Fibroblast of the aortic adventitia (primary cell): ENCODE measurements around the gene ZCCHC14. TPM values are rescaled to one million over a fixed set of nuclear protein-coding genes. Genes with fewer than 3 reads are reported as not detected.

Experiments used
- DNase-seq: peaks from one replicate; pipeline ENCODE4 v3.0.0-alpha.2; 2010; ENCODE audit warnings: low read depth
- H3K4me3 ChIP-seq: 2 replicates; pipeline ENCODE4 v1.5.1; 2011; ENCODE audit warnings: low read depth, mild to moderate bottlenecking, control low read depth, low read length, moderate library complexity
- total RNA-seq: library from RNA; depleted of rRNA; stranded (reverse); fragments of >200 nt; gene quantifications from 2 replicates; pipeline ENCODE4 v1.2.3, GENCODE V29; 2012; ENCODE audit warnings: low replicate concordance
- TF ChIP-seq, protein P1 (sequence below): IDR thresholded peaks from 2 replicates; pipeline ENCODE4 v1.5.1; 2011; ENCODE audit warnings: mild to moderate bottlenecking, low read length, control low read depth, inconsistent platforms; ENCODE audit not compliant: insufficient read depth

ZCCHC14 gene
- total RNA-seq, 1 donor = 24.5 TPM

- TF ChIP-seq, protein P1, sequence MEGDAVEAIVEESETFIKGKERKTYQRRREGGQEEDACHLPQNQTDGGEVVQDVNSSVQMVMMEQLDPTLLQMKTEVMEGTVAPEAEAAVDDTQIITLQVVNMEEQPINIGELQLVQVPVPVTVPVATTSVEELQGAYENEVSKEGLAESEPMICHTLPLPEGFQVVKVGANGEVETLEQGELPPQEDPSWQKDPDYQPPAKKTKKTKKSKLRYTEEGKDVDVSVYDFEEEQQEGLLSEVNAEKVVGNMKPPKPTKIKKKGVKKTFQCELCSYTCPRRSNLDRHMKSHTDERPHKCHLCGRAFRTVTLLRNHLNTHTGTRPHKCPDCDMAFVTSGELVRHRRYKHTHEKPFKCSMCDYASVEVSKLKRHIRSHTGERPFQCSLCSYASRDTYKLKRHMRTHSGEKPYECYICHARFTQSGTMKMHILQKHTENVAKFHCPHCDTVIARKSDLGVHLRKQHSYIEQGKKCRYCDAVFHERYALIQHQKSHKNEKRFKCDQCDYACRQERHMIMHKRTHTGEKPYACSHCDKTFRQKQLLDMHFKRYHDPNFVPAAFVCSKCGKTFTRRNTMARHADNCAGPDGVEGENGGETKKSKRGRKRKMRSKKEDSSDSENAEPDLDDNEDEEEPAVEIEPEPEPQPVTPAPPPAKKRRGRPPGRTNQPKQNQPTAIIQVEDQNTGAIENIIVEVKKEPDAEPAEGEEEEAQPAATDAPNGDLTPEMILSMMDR = no peak
- DNase-seq = no peak
- no peak overlapping the region for H3K4me3 ChIP-seq
These were observed 18.2 kb downstream of the ZCCHC14 start for GRCh38 chr16:87474566-87474996.

- TF ChIP-seq, protein P1 = no peak
- H3K4me3 ChIP-seq = no peak overlapping the region
- DNase-seq = no peak
These were observed 18.8 kb downstream of the ZCCHC14 start for GRCh38 chr16:87474017-87474416.

GRCh38 chr16:87472935-87473334, 19.9 kb downstream of the ZCCHC14 start:
- TF ChIP-seq, protein P1 = no peak
- DNase-seq = no peak
- H3K4me3 ChIP-seq = no peak overlapping the region

DNA sequence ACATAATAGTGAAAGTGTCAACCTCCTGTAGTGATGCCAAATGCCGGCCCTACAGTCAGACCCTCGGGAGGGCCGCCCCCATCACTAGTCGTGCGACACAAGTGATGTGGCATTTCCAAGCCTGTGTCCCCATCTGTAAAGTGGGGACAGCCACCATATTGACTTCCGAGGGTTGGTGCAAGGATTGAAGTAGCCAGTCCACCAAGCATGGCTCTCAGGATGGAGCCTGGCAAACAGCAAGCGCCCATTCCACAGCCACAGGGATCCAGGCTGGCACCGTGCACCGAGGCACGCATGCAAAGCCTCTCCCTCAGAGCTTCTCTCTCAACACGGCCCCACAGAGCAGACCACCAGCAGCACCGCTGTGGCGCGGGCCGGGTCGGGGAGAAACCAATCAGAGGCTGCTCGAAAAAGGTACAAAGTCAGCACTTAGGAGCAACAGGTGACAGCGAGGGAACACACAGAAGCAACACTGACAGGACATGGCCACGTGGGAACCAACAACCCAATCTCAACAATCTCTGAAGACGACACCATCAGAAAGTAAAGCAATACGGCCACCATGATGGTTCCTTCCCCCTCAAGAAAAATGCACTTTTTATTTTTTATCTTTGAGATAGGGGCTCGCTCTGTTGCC, 20.6 kb downstream of the ZCCHC14 start:
- TF ChIP-seq, protein P1 = no peak
- no peak overlapping the region for H3K4me3 ChIP-seq
- no peak for DNase-seq

DNA sequence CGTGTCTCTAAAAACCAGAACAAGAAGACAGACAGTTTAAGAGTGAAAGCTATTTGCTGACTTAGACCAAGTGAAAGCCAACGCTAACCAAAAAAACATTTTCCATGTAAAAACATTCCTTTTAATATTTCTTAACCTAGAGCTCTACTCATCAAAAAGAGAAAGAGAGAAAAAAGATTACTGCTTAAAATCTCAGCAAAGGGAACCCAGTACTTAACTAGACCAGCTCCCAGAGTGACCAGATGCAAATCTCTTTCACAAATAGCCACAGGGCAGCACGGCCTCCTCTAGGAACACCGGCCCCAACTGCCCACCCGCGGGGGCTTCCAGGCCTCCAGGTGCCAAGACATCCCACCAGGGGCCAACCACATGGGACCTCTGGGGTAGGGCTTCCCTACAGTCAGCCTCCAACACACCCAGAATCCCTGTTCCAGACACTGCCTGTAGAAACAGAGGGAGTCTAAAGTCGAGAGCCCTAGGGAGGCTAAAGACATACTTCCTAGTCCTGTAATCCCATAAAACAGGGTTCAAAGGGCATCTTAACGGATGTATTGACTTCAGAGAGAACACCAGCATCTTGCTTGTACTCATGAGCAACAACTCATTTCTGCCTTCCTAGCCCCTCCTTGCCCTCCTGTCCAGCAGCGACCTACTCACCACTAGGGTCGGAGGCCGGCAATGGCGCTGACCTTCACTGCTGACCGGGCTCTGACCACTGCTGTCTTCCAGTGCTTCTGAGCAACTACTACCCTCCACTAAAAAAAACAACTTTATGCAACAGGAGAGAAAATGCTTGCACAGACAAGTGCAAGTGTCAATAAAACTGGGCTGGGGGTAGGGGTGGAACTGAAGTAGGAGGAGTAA, 21.3 kb downstream of the ZCCHC14 start:
- TF ChIP-seq, protein P1 = no peak
- DNase-seq = peak; percentile 49
- H3K4me3 ChIP-seq = no peak overlapping the region

DNA sequence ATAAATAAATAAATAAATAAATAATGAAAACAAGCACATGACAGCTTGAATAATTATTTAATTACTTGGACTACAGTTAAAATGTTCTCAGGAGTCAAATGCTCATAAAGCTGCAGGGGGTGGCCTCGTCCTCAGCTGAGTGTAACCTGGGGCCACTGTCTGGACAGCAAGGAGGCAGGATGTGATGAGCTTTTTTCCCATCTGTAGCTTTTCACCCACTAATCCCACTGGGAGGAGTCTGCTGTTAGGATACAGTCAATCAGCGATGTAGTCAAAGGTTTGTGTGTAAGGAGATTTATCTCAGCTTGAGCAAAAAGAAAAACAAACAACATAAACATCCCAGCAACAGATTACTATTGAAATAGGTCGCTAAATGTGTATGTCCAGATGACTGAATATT, 22.5 kb downstream of the ZCCHC14 start:
- no peak overlapping the region for H3K4me3 ChIP-seq
- DNase-seq = no peak
- TF ChIP-seq, protein P1 = no peak
